Colonic mucosa (tissue), 4 donors: ENCODE measurements around the gene BCL2L1. TPM values are rescaled to one million over a fixed set of nuclear protein-coding genes. Genes with fewer than 3 reads are reported as not detected.

Experiments
- DNase-seq: peaks from one replicate; pipeline ENCODE4 v3.0.0-alpha.2; 2020
- H3K27ac ChIP-seq: fragments of 200-600 bp; one replicate; pipeline ENCODE4 v1.8.0; 2021
- H3K27me3 ChIP-seq: fragments of 200-600 bp; one replicate; pipeline ENCODE4 v1.8.0; 2021
- H3K36me3 ChIP-seq: fragments of 200-600 bp; one replicate; pipeline ENCODE4 v1.8.0; 2021
- H3K4me1 ChIP-seq: fragments of 200-600 bp; one replicate; pipeline ENCODE4 v1.8.0; 2021; ENCODE audit warnings: mild to moderate bottlenecking
- H3K4me3 ChIP-seq: fragments of 200-600 bp; one replicate; pipeline ENCODE4 v1.8.0; 2021
- H3K9ac ChIP-seq, 2 donors: one replicate each; pipeline ENCODE4 v1.7.0; 2013; ENCODE audit warnings: control low read depth in 2 of 2, low read depth in 2 of 2, low read length in 2 of 2
- H3K9me3 ChIP-seq: fragments of 200-600 bp; one replicate; pipeline ENCODE4 v1.8.0; 2021
- CTCF ChIP-seq: fragments of 200-600 bp; IDR thresholded peaks from one replicate; pipeline ENCODE4 v1.8.0; 2022; ENCODE audit warnings: antibody characterized with exemption, mild to moderate bottlenecking
- intact Hi-C: fragments of 100-400 bp; cut with DNase I; formaldehyde crosslinking; loops from one replicate; pipeline ENCODE4 v1.14.1; 2022
- total RNA-seq, 2 donors: library from RNA; stranded (reverse); fragmentation: NEBNext Ultra II Directional in 1 of 2; extraction: Animal tissue kit (Norgen Biotek cat#: 25700) in 1 of 2; gene quantifications; one replicate each; pipeline ENCODE4 v1.2.1, GENCODE V29; 2021
- donor health status: healthy.
- donor health status: DM: no; HTN: no; CAD: no.
- donor health status: DM: no; HTN: no; CAD: no.

Gene BCL2L1
- total RNA-seq, 2 donors from 2014 or later: 55.9 to 59.4 TPM

- DNase-seq: no peak
- Histone ChIP-seq H3K27me3 (no peaks in the 10 kb centered on the region), H3K27ac (no peak overlapping the region), H3K9ac (no peak overlapping the region), H3K4me3 (no peak overlapping the region), H3K9me3 (no peaks in the 10 kb centered on the region), H3K4me1 (peaks cover 28% of the 10 kb centered on the region), H3K36me3 (no peaks in the 10 kb centered on the region)
- intact Hi-C loops: no loop called here
- TF ChIP-seq CTCF: no peak
Observed at GRCh38 chr20:31706607-31707257, 15.9 kb downstream of the BCL2L1 start.

- TF ChIP-seq CTCF: no peak
- intact Hi-C loops: no loop called here
- peaks cover 28% of the 10 kb centered on the region for H3K4me1 ChIP-seq
- no peaks in the 10 kb centered on the region for H3K9me3 ChIP-seq
- no peaks in the 10 kb centered on the region for H3K36me3 ChIP-seq
- peak overlapping the region in 1 of 2 donors; percentile 28 for H3K9ac ChIP-seq
- no peak for DNase-seq
- no peak overlapping the region for H3K4me3 ChIP-seq
- H3K27me3 ChIP-seq: no peaks in the 10 kb centered on the region
- peak overlapping the region; percentile 82 for H3K27ac ChIP-seq
Observed at GRCh38 chr20:31705598-31706597, 16.8 kb downstream of the BCL2L1 start.

GRCh38 chr20:31705191-31705590, 17.5 kb downstream of the BCL2L1 start:
- peak overlapping the region in 1 of 2 donors; percentile 47 for H3K9ac ChIP-seq
- intact Hi-C loops: no loop called here
- no peak overlapping the region for H3K4me3 ChIP-seq
- no peaks in the 10 kb centered on the region for H3K9me3 ChIP-seq
- TF ChIP-seq CTCF: no peak
- peaks cover 28% of the 10 kb centered on the region for H3K4me1 ChIP-seq
- peak overlapping the region; percentile 82 for H3K27ac ChIP-seq
- no peaks in the 10 kb centered on the region for H3K27me3 ChIP-seq
- no peaks in the 10 kb centered on the region for H3K36me3 ChIP-seq
- no peak for DNase-seq

- intact Hi-C loops: no loop called here
- Histone ChIP-seq H3K36me3 (no peaks in the 10 kb centered on the region), H3K27me3 (no peaks in the 10 kb centered on the region), H3K9ac (peak overlapping the region in 1 of 2 donors; percentile 62), H3K9me3 (no peaks in the 10 kb centered on the region), H3K4me1 (peaks cover 32% of the 10 kb centered on the region), H3K27ac (peak overlapping the region; percentile 82), H3K4me3 (no peak overlapping the region)
- no peak for TF ChIP-seq CTCF
- peak; percentile 86 for DNase-seq
Observed at GRCh38 chr20:31704225-31705119, 18.2 kb downstream of the BCL2L1 start.

- no peak for DNase-seq
- H3K27ac ChIP-seq: no peak overlapping the region
- no peaks in the 10 kb centered on the region for H3K36me3 ChIP-seq
Observed at GRCh38 chr20:31701591-31701990, 21.1 kb downstream of the BCL2L1 start.

More at GRCh38 chr20:31701591-31701990, 21.1 kb downstream of the BCL2L1 start:
- H3K4me3 ChIP-seq: no peak overlapping the region
- no peaks in the 10 kb centered on the region for H3K9me3 ChIP-seq
- no peaks in the 10 kb centered on the region for H3K27me3 ChIP-seq
- no peak for TF ChIP-seq CTCF
- H3K4me1 ChIP-seq: peaks cover 21% of the 10 kb centered on the region
- intact Hi-C loops: no loop called here
- H3K9ac ChIP-seq: no peak overlapping the region
